HCT116 (cell line): Measurements from ENCODE around the gene KSR2.

Experiments used
- ATF3 ChIP-seq: IDR thresholded peaks from 2 replicates; pipeline ENCODE4 v1.6.1; 2012
- CBX3 ChIP-seq: IDR thresholded peaks from 2 replicates; pipeline ENCODE4 v1.6.1; 2012; ENCODE audit warnings: low read depth
- CTCF ChIP-seq, 3 experiments: fragments of 200-600 bp in 1 of 3; sonication (generic) in 1 of 3; IDR thresholded peaks in 2 of 3; conservative IDR thresholded peaks in 1 of 3; 2 replicates each; pipeline ENCODE4 v1.5.1; 2012 to 2017; ENCODE audit warnings: low read depth in 2 of 3, low read length in 2 of 3, antibody characterized with exemption in 1 of 3, borderline replicate concordance in 1 of 3, control low read depth in 1 of 3, mild to moderate bottlenecking in 1 of 3, mixed read lengths in 1 of 3, mixed run types in 1 of 3, moderate library complexity in 1 of 3; ENCODE audit not compliant: insufficient read depth in 1 of 3
- EZH2 ChIP-seq: fragments of 200-600 bp; sonication (generic); IDR thresholded peaks from 2 replicates; pipeline ENCODE4 v1.6.1; 2017; ENCODE audit warnings: antibody characterized with exemption, mixed run types
- JUND ChIP-seq: IDR thresholded peaks from 2 replicates; pipeline ENCODE4 v1.6.1; 2012
- MAX ChIP-seq: IDR thresholded peaks from 2 replicates; pipeline ENCODE4 v1.6.1; 2012
- POLR2A ChIP-seq: IDR thresholded peaks from 2 replicates; pipeline ENCODE4 v1.7.0; 2011; ENCODE audit warnings: borderline replicate concordance; ENCODE audit not compliant: insufficient read depth, insufficient read length; ENCODE audit errors: extremely low read depth
- POLR2AphosphoS5 ChIP-seq: IDR thresholded peaks from 2 replicates; pipeline ENCODE4 v1.6.1; 2011; ENCODE audit warnings: mild to moderate bottlenecking, low read depth, low read length, moderate library complexity
- RAD21 ChIP-seq: IDR thresholded peaks from 2 replicates; pipeline ENCODE4 v1.6.1; 2012; ENCODE audit warnings: low read depth, mild to moderate bottlenecking
- SIN3A ChIP-seq: IDR thresholded peaks from 2 replicates; pipeline ENCODE4 v1.6.1; 2012; ENCODE audit warnings: low read depth
- SP1 ChIP-seq: IDR thresholded peaks from 2 replicates; pipeline ENCODE4 v1.6.1; 2012; ENCODE audit warnings: low read depth
- SRF ChIP-seq: IDR thresholded peaks from 2 replicates; pipeline ENCODE4 v1.6.1; 2012; ENCODE audit warnings: low read depth
- YY1 ChIP-seq: IDR thresholded peaks from 2 replicates; pipeline ENCODE4 v1.6.1; 2011; ENCODE audit warnings: low read length, low read depth, moderate library complexity, mild to moderate bottlenecking; ENCODE audit not compliant: insufficient replicate concordance; ENCODE audit errors: extremely low read depth
- ZBTB33 ChIP-seq: IDR thresholded peaks from 2 replicates; pipeline ENCODE4 v1.6.1; 2011; ENCODE audit warnings: mild to moderate bottlenecking, low read length, moderate library complexity; ENCODE audit not compliant: insufficient replicate concordance; ENCODE audit errors: extremely low read depth

- TF ChIP-seq YY1 = no peak
- no peak for TF ChIP-seq POLR2A
- TF ChIP-seq CTCF (IDR thresholded peaks at IDR 0.05 in 2 of 3, conservative IDR thresholded peaks at IDR 0.05 in 1 of 3; ENCODE audit: borderline replicate concordance in 1 of 3, insufficient read depth in 1 of 3, low read depth in 2 of 3, low read length in 2 of 3) = no peak
- no peak for TF ChIP-seq SP1
- TF ChIP-seq SRF = no peak
- no peak for TF ChIP-seq EZH2
- no peak for TF ChIP-seq POLR2AphosphoS5
- TF ChIP-seq MAX = no peak
- no peak for TF ChIP-seq RAD21
- TF ChIP-seq JUND = no peak
- TF ChIP-seq CBX3 = no peak
- TF ChIP-seq ATF3 = no peak
- TF ChIP-seq ZBTB33 = no peak
- TF ChIP-seq SIN3A = no peak
Measured at GRCh38 chr12:117606945-117607344, 361.8 kb downstream of the KSR2 start.
